ENCODE data around the gene TMEM150B.
A peak's percentile ranks its signal among the peaks of the same experiment; 100 is the strongest.

Gene TMEM150B

GRCh38 chr19:55305491-55305890, 19.6 kb downstream of the TMEM150B start:
- peak; percentile 54 to 65 for DNase-seq

- no peak for DNase-seq
Measured at GRCh38 chr19:55304980-55305379, 20.2 kb downstream of the TMEM150B start.

DNA sequence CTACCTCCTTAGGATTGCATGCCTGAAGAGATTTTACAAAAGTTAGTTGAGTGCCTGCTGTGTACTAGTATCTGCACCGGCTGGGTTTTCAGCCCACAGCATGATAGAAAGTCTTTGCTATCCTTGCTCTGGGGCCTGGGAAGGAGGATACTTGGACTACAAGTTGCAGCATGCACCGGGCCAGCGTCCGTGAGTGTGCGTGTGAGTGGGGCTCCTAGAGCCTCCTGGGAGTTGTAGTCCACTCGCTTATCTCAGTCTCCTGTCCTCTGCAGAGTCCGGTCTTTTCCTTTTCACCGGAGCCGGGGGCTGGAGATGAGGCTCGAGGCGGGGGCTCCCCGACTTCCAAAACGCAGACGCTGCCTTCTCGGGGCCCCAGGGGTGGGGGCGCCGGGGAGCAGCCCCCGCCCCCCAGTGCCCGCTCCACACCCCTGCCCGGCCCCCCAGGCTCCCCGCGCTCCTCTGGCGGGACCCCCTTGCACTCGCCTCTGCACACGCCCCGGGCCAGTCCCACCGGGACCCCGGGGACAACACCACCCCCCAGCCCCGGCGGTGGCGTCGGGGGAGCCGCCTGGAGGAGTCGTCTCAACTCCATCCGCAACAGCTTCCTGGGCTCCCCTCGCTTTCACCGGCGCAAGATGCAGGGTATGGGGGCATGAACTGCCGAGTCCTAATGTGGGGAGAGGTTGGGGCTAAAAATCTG, 20.7 kb downstream of the TMEM150B start:
- DNase-seq: peak in 1 of 2 donors; percentile 24

GRCh38 chr19:55303477-55303876, 21.7 kb downstream of the TMEM150B start:
- no peak for DNase-seq

- DNase-seq: no peak
Measured at GRCh38 chr19:55302318-55302703, 22.8 kb downstream of the TMEM150B start.

DNA sequence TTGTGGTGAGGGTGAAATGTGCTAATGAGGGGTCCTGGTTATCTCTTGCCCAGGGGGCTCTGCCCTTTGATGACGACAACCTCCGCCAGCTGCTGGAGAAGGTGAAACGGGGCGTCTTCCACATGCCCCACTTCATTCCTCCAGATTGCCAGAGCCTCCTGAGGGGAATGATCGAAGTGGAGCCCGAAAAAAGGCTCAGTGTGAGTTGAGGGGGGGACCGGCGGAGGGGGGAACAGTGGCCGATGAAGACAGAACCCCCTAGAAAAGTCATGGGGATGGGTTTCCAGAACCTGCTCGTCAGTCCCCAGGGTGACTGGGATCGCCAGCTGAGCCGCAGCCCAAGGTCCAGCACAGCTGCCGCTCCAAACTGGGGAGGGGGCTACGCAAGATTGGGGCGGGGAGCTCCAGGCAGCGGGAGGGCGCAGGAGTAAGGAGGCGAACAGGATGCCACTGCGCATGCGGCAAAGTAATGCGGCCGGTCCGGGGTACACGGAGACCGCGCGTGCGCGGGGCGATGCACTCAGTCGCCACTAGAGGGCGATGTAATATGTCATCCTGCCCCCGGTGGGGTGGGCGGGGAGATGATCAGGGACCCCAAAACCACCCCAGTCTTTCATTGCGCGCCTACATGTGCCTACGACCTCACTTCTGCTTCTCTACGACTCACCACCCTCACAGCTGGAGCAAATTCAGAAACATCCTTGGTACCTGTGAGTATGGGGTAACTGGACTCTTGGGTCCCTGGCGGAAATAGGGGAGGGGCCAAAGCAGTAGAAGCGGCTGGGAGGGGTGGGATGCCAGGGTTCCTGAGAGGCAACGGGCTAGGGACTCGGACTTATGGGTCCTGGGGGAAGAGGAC, 23.5 kb downstream of the TMEM150B start:
- DNase-seq: peak; percentile 93

DNA sequence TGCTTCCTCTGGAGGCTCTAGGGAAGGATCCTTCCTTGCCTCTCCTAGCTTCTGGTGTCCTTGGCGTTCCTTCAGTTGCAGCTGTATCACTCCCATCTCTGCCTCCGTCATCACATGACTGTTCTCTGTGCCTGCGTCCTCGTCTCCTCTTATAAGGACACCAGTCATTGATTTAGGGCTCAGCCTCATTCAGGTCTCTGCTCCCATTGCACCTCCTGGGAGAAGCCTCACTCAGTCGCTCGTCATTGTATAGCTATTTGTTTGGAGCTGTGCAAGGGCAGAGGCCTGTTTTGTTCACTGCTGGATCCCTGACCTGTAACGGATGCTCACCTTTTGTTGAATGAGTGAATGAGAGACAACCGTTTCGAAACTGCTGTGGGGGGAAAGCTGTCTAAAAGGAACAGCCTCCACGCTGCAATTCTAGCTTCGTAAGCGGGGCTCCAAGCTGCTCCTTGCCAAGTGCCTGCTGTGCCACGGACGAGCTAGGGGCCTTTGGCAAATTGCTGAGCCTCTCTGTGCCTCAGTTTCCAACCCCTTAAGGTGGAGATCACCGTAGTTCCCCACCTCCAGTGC, 24.2 kb downstream of the TMEM150B start:
- DNase-seq: no peak

DNA sequence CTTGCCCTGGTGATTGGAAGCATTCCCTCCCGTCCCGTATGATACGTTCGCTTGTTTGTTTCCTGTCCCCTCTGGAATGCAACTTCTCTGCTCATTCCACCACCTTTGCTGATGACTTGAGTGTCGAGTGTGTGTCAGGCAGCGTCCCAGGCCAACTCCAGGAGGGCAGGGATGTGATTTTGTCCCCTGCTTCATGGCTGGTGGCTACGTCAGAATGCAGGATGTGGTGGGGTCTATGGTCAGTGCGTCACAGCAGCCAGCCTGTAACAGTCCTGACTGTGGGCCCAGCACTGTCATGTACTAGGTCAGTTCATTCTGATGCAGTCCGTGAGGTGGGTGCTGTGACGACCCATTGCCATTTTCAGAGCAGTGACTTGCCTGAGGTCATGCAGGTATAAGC, 25.1 kb downstream of the TMEM150B start:
- DNase-seq: no peak

GRCh38 chr19:55297267-55297666, 27.9 kb downstream of the TMEM150B start:
- DNase-seq: no peak

GRCh38 chr19:55289117-55289796, 35.9 kb downstream of the TMEM150B start:
- DNase-seq: no peak

- DNase-seq: no peak
Measured at GRCh38 chr19:55287361-55288079, 37.6 kb downstream of the TMEM150B start.

GRCh38 chr19:55285229-55285890, 39.8 kb downstream of the TMEM150B start:
- no peak for DNase-seq

GRCh38 chr19:55284405-55285058, 40.6 kb downstream of the TMEM150B start:
- no peak for DNase-seq

DNA sequence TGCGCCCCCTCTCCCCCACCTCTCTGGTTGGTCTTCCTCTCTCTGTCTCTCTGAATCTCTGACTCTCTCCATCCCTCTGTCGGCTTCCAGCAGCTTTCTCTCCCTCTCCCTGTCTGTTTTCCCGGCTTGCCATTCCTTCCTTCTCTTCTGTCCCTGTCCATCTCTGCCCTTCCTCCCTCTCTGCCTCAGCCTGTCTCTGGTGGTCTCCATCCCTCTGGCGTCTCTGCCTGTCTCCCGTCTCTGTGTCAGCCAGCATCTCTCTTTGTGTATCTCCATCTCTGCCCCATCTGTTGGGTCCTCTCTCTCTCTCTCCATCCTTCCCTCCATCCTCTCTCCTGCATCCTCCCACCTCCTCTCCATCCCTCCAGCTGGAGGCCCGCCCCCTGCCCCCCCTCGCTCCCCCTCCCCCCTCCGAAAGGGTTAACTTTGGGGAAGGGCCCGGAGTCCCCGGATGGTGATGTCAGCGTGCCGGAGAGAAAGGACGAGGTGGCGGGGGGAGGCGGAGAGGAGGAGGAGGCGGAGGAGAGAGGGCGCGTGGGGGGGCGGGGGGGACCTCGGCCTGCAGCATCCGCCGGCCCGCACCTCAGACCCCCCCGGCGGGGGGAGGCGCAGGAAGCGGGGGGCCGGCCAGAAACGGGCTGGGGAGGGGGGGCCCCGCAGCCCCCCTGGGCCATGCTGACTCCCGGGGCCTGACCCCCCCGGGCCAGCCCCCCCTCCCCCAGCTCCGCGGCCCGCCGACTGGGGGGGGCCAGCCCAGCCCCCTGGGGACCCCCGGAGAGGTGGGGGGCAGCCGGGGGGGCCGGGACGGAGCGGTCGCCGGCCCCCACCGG, 41.4 kb downstream of the TMEM150B start, which contains the start of gene BRSK1:
Gene BRSK1, plus strand, starts transcription at position 450 of the 830 bp plus-strand sequence. CDS start 446 bp downstream, outside the sequence.
- peak; percentile 67 to 69 for DNase-seq

GRCh38 chr19:55279770-55280643, 45.1 kb downstream of the TMEM150B start, which contains the start of gene HSPBP1:
TSS of gene HSPBP1 (minus strand) at chr19:55280110. CDS start at chr19:55279608, 502 bp downstream.
- peak; percentile 98 for DNase-seq

DNA sequence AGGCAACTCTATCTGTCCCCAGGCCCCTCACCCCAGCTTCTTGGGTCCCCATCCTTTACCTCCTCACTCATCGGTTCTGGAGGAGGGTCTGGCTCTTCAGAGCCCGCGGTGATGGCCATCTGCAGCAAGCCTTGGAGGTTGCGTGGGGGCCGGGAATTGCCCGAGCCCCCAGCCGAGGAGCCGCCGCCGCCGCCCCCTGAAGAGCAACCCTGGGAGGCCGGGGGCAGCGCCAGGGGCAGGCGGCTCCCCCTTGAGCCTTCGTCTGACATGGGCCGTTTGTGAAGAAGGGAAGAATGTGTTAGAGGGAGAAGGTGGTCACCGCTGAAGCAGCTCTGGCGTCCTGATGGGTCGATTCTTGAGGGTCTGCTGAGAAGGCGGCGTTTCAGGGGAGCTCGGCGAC, 45.8 kb downstream of the TMEM150B start:
- no peak for DNase-seq

- DNase-seq: no peak
Measured at GRCh38 chr19:55278391-55279135, 46.6 kb downstream of the TMEM150B start.

GRCh38 chr19:55277494-55277893, 47.6 kb downstream of the TMEM150B start:
- DNase-seq: no peak

All from CD4-positive, alpha-beta T cell treated with Interleukin-4 for 1 hour (primary cell).